ENCODE results near the gene SOX10.

The SOX10 gene

GRCh38 chr22:37983860-37984791 is at the start of gene SOX10:
Gene SOX10 (minus strand): TSS chr22:37984555. CDS start chr22:37983784, 771 bp downstream.
- H3K4me1 ChIP-seq (ENCODE audit: control insufficient read depth in 5 of 5, insufficient read depth in 5 of 5, low read length in 5 of 5): peaks cover 4 to 24% (median 21%) of the 10 kb centered on the region in 5 donors
- no peak within 1 kb of the TSS for H3K9ac ChIP-seq (ENCODE audit: low read length in 5 of 5)
- H3K27ac ChIP-seq (ENCODE audit: low read depth, low read length): no peak within 1 kb of the TSS
- H3K4me3 ChIP-seq (ENCODE audit: low read depth in 1 of 5, low read length in 5 of 5): no peak within 1 kb of the TSS
- H3K27me3 ChIP-seq (ENCODE audit: control insufficient read depth in 5 of 5, insufficient read depth in 4 of 5, low read length in 5 of 5): no peaks in the 10 kb centered on the region
- H3K36me3 ChIP-seq (ENCODE audit: control insufficient read depth in 5 of 5, insufficient read depth in 5 of 5, low read length in 5 of 5): peaks cover 0 to 24% (median 7%) of the 10 kb centered on the region in 5 donors
- no peaks in the 10 kb centered on the region for H3K9me3 ChIP-seq (ENCODE audit: control insufficient read depth in 5 of 5, low read length in 5 of 5)

DNA sequence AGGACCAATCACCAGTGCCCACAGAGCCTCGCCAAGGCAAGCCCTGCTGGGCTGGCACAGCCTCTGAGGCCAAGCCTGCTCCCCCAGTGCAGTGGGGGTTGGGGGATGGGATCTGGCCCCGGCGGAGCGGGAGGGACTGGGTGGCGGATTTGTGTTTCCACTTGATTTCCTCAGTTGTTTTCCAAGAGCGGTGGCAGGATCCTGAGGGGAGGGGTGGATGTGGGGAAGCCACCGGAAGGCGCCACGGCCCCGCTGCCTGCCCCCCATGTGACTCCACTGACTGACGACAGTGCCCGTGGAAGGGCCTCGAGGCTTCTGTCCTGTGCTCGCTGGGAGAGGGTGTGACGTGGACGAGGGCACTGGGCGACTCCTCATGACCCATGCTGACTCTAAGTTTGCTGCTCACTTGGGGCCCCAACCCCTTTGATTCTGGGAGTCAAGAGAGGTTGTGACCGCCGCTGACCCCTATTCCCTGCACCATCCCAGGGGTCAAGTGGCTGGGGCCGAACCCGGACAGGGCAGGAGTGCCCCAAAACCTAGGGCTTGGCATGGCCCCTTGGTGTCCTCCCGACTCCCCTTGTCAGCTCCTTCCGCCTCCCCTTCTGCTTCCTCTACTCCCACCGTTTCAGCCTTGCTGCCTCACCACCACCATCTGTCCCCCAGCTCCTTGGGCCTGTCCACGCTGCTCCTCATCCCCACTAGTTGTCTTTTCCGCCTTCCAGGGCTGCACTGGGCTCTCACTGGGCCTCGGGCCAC is 49.3 kb upstream of the SOX10 start:
- H3K4me1 ChIP-seq (ENCODE audit: control insufficient read depth in 5 of 5, insufficient read depth in 5 of 5, low read length in 5 of 5): peaks cover 0 to 20% (median 16%) of the 10 kb centered on the region in 5 donors
- H3K9me3 ChIP-seq (ENCODE audit: control insufficient read depth in 5 of 5, low read length in 5 of 5): no peaks in the 10 kb centered on the region
- H3K4me3 ChIP-seq (ENCODE audit: low read depth in 1 of 5, low read length in 5 of 5): peak overlapping the region in 2 of 5 donors; percentile 21 to 52
- no peaks in the 10 kb centered on the region for H3K36me3 ChIP-seq (ENCODE audit: control insufficient read depth in 5 of 5, insufficient read depth in 5 of 5, low read length in 5 of 5)
- peak overlapping the region in 2 of 5 donors; percentile 6 to 16 for H3K9ac ChIP-seq (ENCODE audit: low read length in 5 of 5)
- no peak overlapping the region for H3K27ac ChIP-seq (ENCODE audit: low read depth, low read length)
- no peaks in the 10 kb centered on the region for H3K27me3 ChIP-seq (ENCODE audit: control insufficient read depth in 5 of 5, insufficient read depth in 4 of 5, low read length in 5 of 5)

DNA sequence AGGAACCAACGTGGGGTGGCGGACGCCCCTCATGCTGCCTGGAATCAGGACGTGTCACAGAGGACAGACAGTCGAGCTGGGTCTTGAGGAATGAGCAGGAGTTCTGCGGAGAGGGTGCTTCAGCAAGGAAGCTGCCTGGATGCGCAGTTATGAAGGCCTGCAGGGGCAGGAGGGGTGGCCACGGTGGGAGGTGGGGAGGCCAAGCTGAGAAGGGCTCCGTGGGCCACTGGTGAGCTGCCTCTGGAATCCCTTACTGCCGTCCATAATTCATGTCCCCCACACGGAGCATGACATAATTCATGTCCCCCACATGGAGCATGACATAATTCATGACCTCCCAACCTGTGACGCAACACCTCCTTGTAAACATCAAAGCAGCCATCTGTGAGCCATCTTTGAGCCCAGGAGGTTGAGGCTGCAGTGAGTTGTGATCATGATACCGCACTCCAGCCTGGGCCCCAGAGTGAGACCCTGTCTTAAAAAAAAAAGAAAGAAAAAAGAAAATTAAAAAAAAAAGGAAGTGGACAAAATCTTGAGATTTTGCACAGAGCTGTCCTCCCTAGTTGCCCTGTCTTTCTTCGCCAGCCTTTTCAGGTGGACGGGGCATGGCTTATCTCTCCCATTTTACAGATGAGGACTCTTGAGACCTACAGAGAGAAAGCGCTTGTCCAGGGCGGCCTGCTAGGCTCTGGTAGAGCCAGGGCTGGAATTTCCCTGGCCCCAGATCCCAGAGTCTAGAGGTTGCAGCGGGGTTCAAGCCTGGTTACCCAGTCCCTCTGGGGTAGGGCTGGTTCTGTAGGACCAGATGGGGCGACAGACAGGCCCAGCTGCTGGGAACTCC is 48.5 kb upstream of the SOX10 start:
- H3K4me1 ChIP-seq (ENCODE audit: control insufficient read depth in 5 of 5, insufficient read depth in 5 of 5, low read length in 5 of 5): peaks cover 0 to 20% (median 16%) of the 10 kb centered on the region in 5 donors
- no peaks in the 10 kb centered on the region for H3K36me3 ChIP-seq (ENCODE audit: control insufficient read depth in 5 of 5, insufficient read depth in 5 of 5, low read length in 5 of 5)
- no peak overlapping the region for H3K27ac ChIP-seq (ENCODE audit: low read depth, low read length)
- no peaks in the 10 kb centered on the region for H3K27me3 ChIP-seq (ENCODE audit: control insufficient read depth in 5 of 5, insufficient read depth in 4 of 5, low read length in 5 of 5)
- H3K9me3 ChIP-seq (ENCODE audit: control insufficient read depth in 5 of 5, low read length in 5 of 5): no peaks in the 10 kb centered on the region
- no peak overlapping the region for H3K9ac ChIP-seq (ENCODE audit: low read length in 5 of 5)
- H3K4me3 ChIP-seq (ENCODE audit: low read depth in 1 of 5, low read length in 5 of 5): no peak overlapping the region

GRCh38 chr22:38031491-38031890 is 47.1 kb upstream of the SOX10 start:
- Histone ChIP-seq H3K9me3 (ENCODE audit: control insufficient read depth in 5 of 5, low read length in 5 of 5) (no peaks in the 10 kb centered on the region), H3K4me1 (ENCODE audit: control insufficient read depth in 5 of 5, insufficient read depth in 5 of 5, low read length in 5 of 5) (peaks cover 3 to 27% (median 16%) of the 10 kb centered on the region in 5 donors), H3K36me3 (ENCODE audit: control insufficient read depth in 5 of 5, insufficient read depth in 5 of 5, low read length in 5 of 5) (no peaks in the 10 kb centered on the region), H3K4me3 (ENCODE audit: low read depth in 1 of 5, low read length in 5 of 5) (no peak overlapping the region), H3K27me3 (ENCODE audit: control insufficient read depth in 5 of 5, insufficient read depth in 4 of 5, low read length in 5 of 5) (no peaks in the 10 kb centered on the region), H3K27ac (ENCODE audit: low read depth, low read length) (no peak overlapping the region), H3K9ac (ENCODE audit: low read length in 5 of 5) (no peak overlapping the region)

DNA sequence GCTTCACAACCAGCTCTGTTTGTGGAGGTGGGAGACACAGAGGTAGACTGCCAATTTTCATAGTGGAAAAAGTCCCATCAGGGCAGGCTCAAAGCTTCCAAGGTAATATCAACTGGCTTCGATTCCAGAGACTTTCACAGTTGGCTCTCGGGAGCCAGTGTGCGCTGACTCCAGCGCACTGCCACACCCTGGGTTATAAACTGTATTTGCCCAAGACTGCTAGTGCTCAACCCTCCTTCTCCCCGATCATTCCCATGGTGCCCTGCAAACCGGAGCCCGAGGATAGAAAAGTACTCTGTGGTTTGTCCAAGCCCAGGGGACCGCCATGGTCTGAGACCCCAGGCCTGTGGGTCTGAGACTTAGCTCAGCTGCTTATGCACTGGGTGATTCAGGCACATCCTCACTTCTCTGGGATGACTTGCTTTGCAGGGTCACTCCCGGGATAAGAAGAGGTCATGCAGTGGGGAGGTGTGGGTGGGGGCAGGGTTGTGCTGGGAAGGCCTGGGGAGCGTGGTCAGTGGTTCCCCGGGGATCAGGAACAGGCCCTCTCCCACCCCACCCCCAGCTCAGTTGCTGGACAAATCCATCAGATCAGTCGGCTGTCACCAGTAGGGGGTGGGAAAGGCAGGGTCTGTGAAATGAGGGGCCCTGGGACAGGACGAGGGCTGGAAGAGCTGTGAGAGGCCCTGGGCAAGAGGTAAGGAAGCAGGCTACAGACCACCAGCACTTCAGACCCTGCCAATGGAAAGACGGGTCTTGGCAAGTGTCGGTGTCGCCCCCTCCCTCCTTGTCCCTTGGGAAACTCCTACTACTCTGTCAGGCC is 46.2 kb upstream of the SOX10 start:
- peaks cover 0 to 3% (median 0%) of the 10 kb centered on the region in 5 donors for H3K27me3 ChIP-seq (ENCODE audit: control insufficient read depth in 5 of 5, insufficient read depth in 4 of 5, low read length in 5 of 5)
- H3K27ac ChIP-seq (ENCODE audit: low read depth, low read length): no peak overlapping the region
- H3K4me3 ChIP-seq (ENCODE audit: low read depth in 1 of 5, low read length in 5 of 5): no peak overlapping the region
- no peak overlapping the region for H3K9ac ChIP-seq (ENCODE audit: low read length in 5 of 5)
- no peaks in the 10 kb centered on the region for H3K9me3 ChIP-seq (ENCODE audit: control insufficient read depth in 5 of 5, low read length in 5 of 5)
- H3K36me3 ChIP-seq (ENCODE audit: control insufficient read depth in 5 of 5, insufficient read depth in 5 of 5, low read length in 5 of 5): no peaks in the 10 kb centered on the region
- peaks cover 3 to 27% (median 16%) of the 10 kb centered on the region in 5 donors for H3K4me1 ChIP-seq (ENCODE audit: control insufficient read depth in 5 of 5, insufficient read depth in 5 of 5, low read length in 5 of 5)

DNA sequence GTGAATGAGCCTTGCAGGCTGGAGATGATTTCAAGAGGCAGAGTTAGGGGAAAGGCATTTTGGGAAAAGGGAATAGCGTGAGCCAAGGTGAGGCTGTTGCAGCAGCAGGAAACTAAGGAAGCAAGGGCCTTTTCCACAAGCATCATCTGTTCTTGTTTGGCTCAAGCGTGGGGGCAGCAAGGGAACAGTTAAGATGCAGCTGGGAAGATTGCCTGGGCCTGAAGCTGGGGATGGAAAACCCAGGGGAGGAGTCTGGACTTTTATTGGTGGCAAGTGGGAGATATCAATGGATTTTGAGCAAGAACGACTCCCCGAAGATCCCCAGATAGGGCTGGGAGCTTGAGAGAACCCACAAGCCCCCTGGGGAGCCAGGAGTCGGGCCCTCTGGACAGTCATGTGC is 45.5 kb upstream of the SOX10 start:
- Histone ChIP-seq H3K36me3 (ENCODE audit: control insufficient read depth in 5 of 5, insufficient read depth in 5 of 5, low read length in 5 of 5) (peaks cover 0 to 3% (median 0%) of the 10 kb centered on the region in 5 donors), H3K4me3 (ENCODE audit: low read depth in 1 of 5, low read length in 5 of 5) (no peak overlapping the region), H3K27ac (ENCODE audit: low read depth, low read length) (no peak overlapping the region), H3K9me3 (ENCODE audit: control insufficient read depth in 5 of 5, low read length in 5 of 5) (no peaks in the 10 kb centered on the region), H3K9ac (ENCODE audit: low read length in 5 of 5) (no peak overlapping the region), H3K4me1 (ENCODE audit: control insufficient read depth in 5 of 5, insufficient read depth in 5 of 5, low read length in 5 of 5) (peaks cover 3 to 27% (median 16%) of the 10 kb centered on the region in 5 donors), H3K27me3 (ENCODE audit: control insufficient read depth in 5 of 5, insufficient read depth in 4 of 5, low read length in 5 of 5) (peaks cover 0 to 3% (median 0%) of the 10 kb centered on the region in 5 donors)

- Histone ChIP-seq H3K9me3 (ENCODE audit: control insufficient read depth in 5 of 5, low read length in 5 of 5) (no peaks in the 10 kb centered on the region), H3K4me1 (ENCODE audit: control insufficient read depth in 5 of 5, insufficient read depth in 5 of 5, low read length in 5 of 5) (peaks cover 3 to 23% (median 13%) of the 10 kb centered on the region in 5 donors), H3K36me3 (ENCODE audit: control insufficient read depth in 5 of 5, insufficient read depth in 5 of 5, low read length in 5 of 5) (peaks cover 0 to 3% (median 0%) of the 10 kb centered on the region in 5 donors), H3K4me3 (ENCODE audit: low read depth in 1 of 5, low read length in 5 of 5) (no peak overlapping the region), H3K27me3 (ENCODE audit: control insufficient read depth in 5 of 5, insufficient read depth in 4 of 5, low read length in 5 of 5) (peaks cover 0 to 3% (median 0%) of the 10 kb centered on the region in 5 donors), H3K9ac (ENCODE audit: low read length in 5 of 5) (no peak overlapping the region), H3K27ac (ENCODE audit: low read depth, low read length) (no peak overlapping the region)
These were observed 45.0 kb upstream of the SOX10 start for GRCh38 chr22:38029370-38029769.

DNA sequence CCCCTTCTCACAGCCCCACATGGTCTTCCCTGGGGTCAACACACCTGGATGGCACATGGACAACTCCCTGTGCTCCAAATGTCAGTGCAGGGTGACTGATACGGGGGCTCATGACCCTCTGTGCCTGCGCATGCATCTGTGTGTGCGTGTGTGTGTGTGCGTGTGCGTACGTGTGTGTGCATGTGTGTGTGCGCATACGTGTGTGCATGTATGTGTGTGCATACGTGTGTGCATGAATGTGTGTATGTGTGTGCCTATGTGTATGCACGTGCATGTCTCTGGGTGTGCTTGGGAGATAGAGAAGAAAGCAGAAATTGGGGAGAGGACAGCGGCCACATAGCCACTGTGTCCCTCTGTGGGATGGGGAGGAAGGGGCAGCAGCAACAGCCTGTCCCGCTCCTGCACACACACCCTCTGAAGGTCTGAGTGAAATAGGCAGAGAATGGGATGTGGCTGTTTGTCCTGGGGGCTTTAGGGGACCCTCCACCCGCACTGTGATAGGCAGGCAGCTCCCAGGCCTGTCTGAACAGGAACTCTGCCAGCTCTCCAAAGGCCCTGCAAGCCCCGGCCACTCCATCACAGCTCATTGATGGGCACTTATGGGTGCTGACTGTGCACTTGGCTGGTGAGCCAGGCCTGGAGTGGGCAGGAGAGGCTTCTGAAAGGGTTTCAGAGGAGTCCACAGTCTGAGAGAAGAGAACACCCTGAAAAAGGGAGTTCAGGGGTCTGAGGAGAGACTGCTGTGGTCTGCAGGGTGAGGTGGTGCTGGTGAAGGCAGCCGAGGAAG is 44.2 kb upstream of the SOX10 start:
- H3K9ac ChIP-seq (ENCODE audit: low read length in 5 of 5): no peak overlapping the region
- H3K4me3 ChIP-seq (ENCODE audit: low read depth in 1 of 5, low read length in 5 of 5): no peak overlapping the region
- H3K9me3 ChIP-seq (ENCODE audit: control insufficient read depth in 5 of 5, low read length in 5 of 5): no peaks in the 10 kb centered on the region
- peaks cover 2 to 14% (median 5%) of the 10 kb centered on the region in 5 donors for H3K4me1 ChIP-seq (ENCODE audit: control insufficient read depth in 5 of 5, insufficient read depth in 5 of 5, low read length in 5 of 5)
- no peak overlapping the region for H3K27ac ChIP-seq (ENCODE audit: low read depth, low read length)
- peaks cover 0 to 3% (median 0%) of the 10 kb centered on the region in 5 donors for H3K27me3 ChIP-seq (ENCODE audit: control insufficient read depth in 5 of 5, insufficient read depth in 4 of 5, low read length in 5 of 5)
- H3K36me3 ChIP-seq (ENCODE audit: control insufficient read depth in 5 of 5, insufficient read depth in 5 of 5, low read length in 5 of 5): peaks cover 0 to 3% (median 0%) of the 10 kb centered on the region in 5 donors

Measured in subcutaneous abdominal adipose tissue (tissue), 5 donors.